OCI-M2 (cell line): ENCODE data around the gene RACK1.

Source experiments
- DNase-seq: peaks from one replicate; lab custom pipeline; 2025; ENCODE audit not compliant: unreplicated experiment; lab: John Stamatoyannopoulos, UW

The RACK1 gene

GRCh38 chr5:181234455-181235306 lies 9.0 kb downstream of the RACK1 start:
- no peak for DNase-seq

DNA sequence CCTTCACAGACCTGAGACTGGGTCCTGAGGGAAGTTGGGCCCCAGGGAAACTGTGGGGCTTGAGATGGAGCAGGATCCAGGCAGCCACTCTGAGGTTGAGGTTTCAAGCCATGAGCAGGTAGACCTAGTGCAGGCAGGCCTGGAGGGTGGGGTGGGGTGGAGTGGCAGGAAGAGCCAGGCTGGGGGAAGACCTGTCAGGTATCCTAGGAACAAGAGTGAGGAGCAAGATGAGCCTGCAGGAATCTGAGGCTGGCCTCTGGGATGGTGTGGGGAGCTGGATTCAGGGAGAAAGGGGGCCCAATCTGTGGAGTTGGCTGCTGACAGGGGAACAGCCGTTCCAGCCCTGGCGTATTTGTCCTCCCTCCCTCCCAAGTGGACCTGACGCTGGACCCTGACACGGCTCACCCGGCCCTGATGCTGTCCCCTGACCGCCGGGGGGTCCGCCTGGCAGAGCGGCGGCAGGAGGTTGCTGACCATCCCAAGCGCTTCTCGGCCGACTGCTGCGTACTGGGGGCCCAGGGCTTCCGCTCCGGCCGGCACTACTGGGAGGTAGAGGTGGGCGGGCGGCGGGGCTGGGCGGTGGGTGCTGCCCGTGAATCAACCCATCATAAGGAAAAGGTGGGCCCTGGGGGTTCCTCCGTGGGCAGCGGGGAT lies 9.8 kb downstream of the RACK1 start:
- no peak for DNase-seq

DNA sequence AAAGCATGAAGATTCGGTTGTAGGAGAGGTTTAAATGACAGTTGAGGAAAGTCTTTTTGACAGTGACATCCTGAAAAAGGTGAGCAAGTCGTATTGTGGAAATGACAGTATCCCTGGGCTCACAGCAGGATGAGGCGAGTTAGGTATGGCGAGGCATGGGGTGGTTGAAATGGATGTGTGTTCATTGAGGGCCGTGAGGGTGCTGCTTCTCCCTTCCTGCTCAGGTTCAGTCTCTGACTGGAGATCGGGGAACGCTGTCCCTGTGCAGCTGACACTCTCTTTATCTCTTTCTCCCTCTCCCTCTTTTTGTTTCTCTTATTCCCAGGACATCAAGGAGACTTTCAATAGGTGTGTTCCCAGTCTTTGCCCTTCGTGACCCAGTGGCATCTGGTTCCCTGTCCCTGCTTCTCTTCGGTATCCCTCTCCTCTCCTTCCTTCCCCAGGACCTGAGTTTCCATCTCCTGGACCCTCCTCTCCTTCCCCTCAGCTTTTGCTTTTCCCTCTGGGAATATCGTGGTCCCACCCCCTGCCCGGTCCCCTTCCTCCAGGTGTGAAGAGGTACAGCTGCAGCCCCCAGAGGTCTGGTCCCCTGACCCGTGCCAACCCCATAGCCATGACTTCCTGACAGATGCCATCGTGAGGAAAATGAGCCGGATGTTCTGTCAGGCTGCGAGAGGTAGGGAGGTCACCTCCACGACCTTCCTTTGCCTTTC lies 10.5 kb downstream of the RACK1 start:
- DNase-seq: no peak

GRCh38 chr5:181232593-181232992 lies 11.1 kb downstream of the RACK1 start:
- no peak for DNase-seq

DNA sequence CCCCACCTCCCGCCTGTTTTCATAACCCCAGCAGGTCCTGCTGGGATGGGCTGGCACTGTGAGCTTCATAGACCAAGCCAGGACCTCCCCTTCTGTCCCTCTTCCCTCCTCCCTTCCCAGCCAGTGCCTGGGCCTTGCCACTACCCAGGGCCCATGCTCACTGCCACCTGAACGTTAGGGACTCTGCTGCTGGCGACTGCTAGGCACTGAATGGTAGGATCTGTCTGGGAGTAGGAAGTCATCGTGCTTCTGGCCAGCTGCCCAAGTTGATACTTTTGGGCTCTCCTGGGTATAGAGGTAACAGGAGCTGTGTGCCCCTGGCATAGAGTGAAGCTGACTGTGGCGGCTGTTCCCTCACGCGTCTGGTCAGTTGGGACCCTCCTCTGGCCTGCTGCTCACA lies 12.3 kb downstream of the RACK1 start:
- no peak for DNase-seq

DNA sequence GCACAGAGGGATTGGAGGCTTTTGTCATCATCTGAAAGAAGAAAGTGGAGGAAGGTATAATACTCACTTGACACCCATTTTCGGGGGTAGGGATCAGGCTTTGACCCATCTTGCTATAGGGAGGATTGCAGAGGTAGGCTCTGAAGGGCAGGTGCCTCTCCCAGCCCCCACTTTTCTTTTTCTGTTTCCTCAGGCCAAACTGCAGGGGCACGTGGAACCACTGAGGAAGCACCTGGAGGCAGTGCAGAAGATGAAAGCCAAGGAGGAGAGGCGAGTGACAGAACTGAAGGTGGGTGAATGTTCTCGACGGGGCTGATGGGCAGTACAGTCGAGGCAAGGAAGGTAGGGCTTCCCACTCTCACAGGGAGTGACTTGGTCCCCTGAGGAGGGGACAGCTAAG lies 13.2 kb downstream of the RACK1 start:
- no peak for DNase-seq

GRCh38 chr5:181229996-181230395 lies 13.7 kb downstream of the RACK1 start:
- DNase-seq: no peak

- DNase-seq: no peak
These were observed 19.1 kb downstream of the RACK1 start for GRCh38 chr5:181224390-181225229.

DNA sequence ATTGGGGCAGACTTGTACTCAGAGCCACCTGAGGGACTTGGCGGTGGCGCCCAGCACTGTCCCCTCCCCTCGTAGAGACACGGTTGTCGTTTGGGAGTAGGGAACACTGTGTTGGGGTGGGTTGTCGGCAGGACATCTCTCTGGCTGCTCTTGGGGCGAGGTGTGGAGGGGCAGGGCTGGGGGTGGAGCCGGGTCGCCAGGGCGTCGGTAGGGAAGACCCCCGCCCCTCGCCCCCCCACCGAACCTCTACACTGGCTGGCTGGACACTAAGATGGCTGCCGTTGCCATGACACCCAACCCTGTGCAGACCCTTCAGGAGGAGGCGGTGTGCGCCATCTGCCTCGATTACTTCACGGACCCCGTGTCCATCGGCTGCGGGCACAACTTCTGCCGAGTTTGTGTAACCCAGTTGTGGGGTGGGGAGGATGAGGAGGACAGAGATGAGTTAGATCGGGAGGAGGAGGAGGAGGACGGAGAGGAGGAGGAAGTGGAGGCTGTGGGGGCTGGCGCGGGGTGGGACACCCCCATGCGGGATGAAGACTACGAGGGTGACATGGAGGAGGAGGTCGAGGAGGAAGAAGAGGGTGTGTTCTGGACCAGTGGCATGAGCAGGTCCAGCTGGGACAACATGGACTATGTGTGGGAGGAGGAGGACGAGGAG lies 19.8 kb downstream of the RACK1 start:
- no peak for DNase-seq

DNA sequence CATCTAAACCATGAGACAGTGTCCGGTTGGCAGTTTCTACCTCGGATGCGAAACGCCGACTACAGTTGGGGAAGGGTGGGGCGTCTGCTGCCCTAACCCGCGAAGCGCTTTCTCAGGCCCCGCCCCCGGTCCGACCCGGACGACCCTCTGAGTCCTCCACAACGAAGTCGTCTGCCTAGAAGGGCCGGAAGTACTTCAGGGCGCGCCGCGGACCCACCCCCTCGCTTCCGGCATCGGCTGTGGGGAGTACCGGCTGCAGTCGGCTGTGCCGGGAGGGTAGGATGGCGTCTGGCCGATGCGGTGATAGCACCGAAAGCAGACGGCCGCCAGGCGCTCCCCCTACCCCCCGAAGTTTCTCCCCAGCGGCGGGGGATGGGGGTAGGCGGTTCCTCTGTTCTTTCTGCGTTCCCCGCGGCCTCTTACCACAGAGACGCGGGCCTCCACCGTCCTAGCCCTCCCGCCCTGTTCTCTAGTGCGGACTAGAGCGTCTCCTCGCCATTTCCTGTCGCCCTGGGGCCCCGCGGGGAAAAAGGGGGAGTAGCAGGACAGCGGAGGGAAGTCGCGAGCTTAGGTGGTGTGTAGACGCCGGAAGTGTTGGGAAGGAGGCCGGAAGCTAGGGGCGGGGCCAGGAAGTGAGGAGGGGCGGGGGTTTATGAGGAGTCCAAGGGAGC lies 20.5 kb downstream of the RACK1 start, which contains the start of gene TRIM41:
TRIM41 (plus strand) TSS at position 224 of the 671 bp plus-strand sequence. CDS start 719 bp downstream, outside the sequence.
- DNase-seq: no peak

GRCh38 chr5:181222630-181223057 lies 21.1 kb downstream of the RACK1 start:
- no peak for DNase-seq

DNA sequence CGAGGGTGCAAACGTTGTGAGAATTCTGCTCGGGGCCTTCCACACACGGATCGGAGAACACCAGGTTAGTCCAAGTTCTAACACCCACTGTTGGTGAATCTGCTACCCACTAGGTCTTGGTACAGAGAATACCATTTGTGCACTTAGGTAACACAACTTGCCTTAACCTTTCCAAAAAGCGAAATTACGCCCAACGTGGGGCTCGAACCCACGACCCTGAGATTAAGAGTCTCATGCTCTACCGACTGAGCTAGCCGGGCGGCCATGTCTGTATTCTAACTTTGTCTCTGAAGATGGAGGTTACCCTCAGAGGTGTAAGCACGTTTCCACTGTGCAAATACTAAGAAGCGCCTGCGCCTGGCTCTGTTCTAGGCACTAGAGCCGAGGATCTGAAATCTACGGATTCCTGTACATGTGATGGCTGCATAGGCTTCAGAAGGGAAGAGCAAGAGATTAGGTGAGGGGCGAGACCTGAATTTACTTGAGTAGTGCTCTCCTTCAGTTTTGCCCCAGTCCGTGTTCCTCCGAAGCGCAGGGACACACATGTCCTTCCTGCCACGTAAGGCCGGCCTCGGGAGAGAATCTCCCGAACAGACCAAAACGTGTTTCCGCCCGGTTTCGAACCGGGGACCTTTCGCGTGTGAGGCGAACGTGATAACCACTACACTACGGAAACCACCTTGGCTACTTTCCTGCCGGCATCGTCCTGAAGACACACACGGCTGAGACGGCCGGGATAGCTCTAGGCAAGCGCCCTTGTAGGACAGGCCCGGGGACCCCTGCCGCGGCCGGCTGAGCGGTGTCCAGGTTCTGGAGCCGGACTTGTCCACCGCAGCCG lies 21.7 kb downstream of the RACK1 start:
- DNase-seq: no peak

DNA sequence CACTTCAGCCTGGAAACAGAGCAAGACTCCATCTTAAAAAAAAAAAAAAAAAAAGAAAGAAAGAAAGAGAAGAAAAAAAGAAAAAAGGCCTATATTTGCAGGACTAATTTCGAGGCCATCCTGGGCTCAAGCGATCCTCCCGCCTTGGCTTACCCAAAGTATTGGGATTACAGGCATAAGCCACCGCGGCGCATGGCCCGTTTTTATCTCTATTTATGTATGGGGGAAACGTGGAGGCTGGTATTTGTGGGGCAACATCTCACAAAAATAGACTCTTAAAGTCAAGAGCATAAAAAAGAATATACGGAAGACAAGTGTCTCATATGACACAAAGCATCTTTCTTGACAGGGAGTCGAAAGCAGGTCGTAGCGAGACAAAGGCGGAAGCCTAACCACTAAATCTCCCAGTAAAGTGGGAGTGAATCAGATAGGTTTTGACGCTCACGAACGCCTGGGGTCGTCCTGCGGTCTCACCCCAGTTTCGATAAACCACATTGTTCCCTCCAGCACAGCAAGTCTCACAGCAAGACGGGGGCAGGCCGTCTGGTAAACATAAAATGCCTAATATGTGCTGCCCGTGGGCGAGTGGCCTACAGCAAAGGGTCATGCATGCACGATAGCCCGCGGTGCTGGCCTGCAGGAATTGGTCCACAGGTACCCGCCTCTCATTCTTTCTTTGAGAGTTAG lies 22.5 kb downstream of the RACK1 start:
- DNase-seq: no peak

- DNase-seq: no peak
These were observed 23.6 kb downstream of the RACK1 start for GRCh38 chr5:181220178-181220515.

GRCh38 chr5:181219262-181220177 lies 24.2 kb downstream of the RACK1 start:
- no peak for DNase-seq

GRCh38 chr5:181218795-181219124 lies 24.9 kb downstream of the RACK1 start:
- no peak for DNase-seq

GRCh38 chr5:181217803-181218062 lies 26.0 kb downstream of the RACK1 start:
- no peak for DNase-seq
